ENCODE results near the gene TFAP2E. TPM values are rescaled to one million over a fixed set of nuclear protein-coding genes. Genes with fewer than 3 reads are reported as not detected.

TFAP2E gene
- under 1 TPM; 0.65 to 0.85 TPM for total RNA-seq

DNA sequence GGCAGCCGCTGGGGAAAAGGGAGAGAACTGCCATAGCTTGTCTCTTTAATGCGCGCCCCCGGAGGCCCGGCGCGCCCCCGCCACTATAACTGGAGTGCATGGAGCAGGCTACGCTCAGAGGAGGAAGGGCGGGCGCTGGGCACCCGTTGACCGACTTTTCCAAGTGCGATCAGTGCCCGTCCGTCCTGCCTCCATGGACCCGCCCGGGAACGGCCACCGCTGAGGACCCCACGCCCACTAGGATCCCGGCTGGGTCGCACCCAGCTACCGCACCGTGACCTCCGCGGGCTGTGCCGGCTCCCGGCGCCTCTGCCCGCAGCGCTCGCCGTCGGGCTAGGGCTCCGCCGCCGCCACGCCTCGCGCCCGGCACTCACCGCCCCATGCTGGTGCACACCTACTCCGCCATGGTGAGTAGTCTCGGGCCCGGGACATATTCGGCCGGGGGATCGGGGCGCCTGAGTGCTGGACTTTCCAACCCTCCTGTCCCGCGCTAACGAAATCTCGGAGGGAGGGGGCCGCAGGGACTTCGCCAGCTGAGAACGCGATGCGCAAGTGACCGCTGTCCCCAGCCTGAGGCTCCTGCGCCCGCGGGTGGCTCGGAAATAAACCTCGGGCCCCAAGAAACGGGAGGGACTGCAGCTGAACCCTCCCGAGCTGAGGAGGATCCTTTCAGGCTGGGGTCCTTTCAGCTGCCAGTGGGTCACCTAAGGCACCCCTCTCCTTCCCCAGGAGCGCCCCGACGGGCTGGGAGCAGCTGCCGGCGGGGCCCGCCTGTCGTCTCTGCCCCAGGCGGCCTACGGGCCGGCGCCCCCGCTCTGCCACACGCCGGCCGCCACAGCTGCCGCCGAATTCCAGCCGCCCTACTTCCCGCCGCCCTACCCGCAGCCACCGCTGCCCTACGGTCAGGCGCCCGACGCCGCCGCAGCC is at the start of gene TFAP2E:
TSS of gene TFAP2E (plus strand) at position 117 of the 927 bp plus-strand sequence. CDS start at position 381, 264 bp downstream.
- H3K27me3 Mint-ChIP-seq: peaks cover 36% of the 10 kb centered on the region
- peaks cover 6% of the 10 kb centered on the region for H3K36me3 Mint-ChIP-seq (ENCODE audit: low read depth)
- H3K4me3 Mint-ChIP-seq: no peak within 1 kb of the TSS
- no peaks in the 10 kb centered on the region for H3K9me3 Mint-ChIP-seq
- peaks cover 34% of the 10 kb centered on the region for H3K4me1 Mint-ChIP-seq
- ChIA-PET POLR2A (interaction anchor here (0.9 to 1.8 kb wide), 7 partner anchors 9 to 381 kb away, joined by 3 to 5 read pairs (median 3); partner anchors contain the start of genes NCDN and SFPQ), CTCF (interaction anchor here (1.0 to 5.2 kb wide), 5 partner anchors 9 to 143 kb away, joined by 3 to 34 read pairs (median 3); partner anchors contain the start of genes KIAA0319L and NCDN)
- no peak for DNase-seq
- H3K27ac Mint-ChIP-seq: no peak within 1 kb of the TSS

DNA sequence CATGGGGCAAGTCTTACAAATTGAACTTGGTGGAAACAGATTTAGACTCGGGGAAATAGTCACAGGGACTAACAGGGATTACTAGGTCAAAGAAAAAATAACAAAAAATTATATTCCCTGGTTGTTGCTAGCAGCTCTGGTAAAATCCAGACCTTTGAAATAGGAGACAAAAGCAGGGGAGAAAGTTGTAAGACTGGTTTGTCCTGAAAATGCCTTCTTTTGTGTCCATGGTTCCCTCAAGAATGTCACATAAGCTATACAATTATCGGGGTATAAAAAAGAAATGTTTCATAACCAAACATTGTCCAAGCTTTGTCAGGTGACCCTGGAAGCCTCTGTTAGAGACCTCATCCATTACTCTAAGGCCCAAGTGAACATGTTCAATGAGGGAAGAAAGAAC is 49.0 kb upstream of the TFAP2E start:
- H3K27me3 Mint-ChIP-seq: no peaks in the 10 kb centered on the region
- DNase-seq: no peak
- POLR2A ChIA-PET: no interaction called here
- peaks cover 38% of the 10 kb centered on the region for H3K9me3 Mint-ChIP-seq
- H3K4me3 Mint-ChIP-seq: no peak overlapping the region
- peaks cover 41% of the 10 kb centered on the region for H3K36me3 Mint-ChIP-seq (ENCODE audit: low read depth)
- CTCF ChIA-PET: interaction anchor here (1.2 kb wide), 1 partner anchor 41 kb away, joined by 4 read pairs; no protein-coding TSS in a partner anchor
- H3K27ac Mint-ChIP-seq: no peak overlapping the region
- H3K4me1 Mint-ChIP-seq: no peaks in the 10 kb centered on the region

DNA sequence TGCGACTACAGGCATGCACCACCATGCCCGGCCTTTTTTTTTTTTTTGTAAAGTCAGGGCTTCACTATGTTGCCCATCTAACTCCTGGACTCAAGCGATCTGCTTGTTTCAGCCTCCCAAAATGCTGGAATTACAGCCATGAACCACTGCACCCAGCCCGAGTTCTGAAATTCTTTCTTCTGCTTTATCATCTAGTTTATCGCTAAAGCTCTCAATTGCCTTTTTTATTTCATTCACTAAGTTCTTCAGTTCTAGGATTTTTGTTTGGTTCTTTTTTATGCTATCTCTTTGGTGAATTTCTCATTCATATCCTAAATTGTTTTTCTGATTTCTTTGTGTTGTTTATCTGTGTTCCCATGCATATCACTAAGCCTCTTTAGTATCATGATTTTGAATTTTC is 42.9 kb upstream of the TFAP2E start:
- peaks cover 70% of the 10 kb centered on the region for H3K36me3 Mint-ChIP-seq (ENCODE audit: low read depth)

DNA sequence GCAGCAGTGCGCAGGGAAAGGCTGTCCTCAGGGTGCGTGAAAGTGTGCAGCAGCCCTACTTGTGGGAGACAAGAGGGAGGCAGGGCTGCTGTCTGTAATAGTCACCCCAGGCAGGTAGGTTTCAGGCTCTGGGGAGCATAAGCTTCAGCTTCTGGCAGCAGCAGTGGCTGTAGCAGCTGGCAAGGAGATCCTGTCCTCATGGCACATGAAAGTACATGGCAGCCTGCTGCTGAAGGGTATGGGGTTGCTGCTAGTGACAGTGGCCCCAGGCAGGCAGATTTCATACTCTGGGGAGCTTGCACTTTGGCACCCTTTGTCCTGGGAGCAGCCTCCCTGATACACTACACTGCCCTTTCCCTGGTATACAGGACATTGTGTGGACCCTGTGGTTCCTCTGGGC is 42.2 kb upstream of the TFAP2E start:
- CTCF ChIA-PET: interaction anchor here (0.5 kb wide), 1 partner anchor 289 kb away, joined by 6 read pairs; no protein-coding TSS in a partner anchor
- no peak for DNase-seq
- H3K27ac Mint-ChIP-seq: no peak overlapping the region
- peaks cover 31% of the 10 kb centered on the region for H3K9me3 Mint-ChIP-seq
- H3K4me3 Mint-ChIP-seq: no peak overlapping the region
- peaks cover 72% of the 10 kb centered on the region for H3K36me3 Mint-ChIP-seq (ENCODE audit: low read depth)
- POLR2A ChIA-PET: no interaction called here
- H3K4me1 Mint-ChIP-seq: peaks cover 3% of the 10 kb centered on the region
- H3K27me3 Mint-ChIP-seq: no peaks in the 10 kb centered on the region

More for the DNA sequence above, 42.9 kb upstream of the TFAP2E start:
- DNase-seq: no peak
- H3K27me3 Mint-ChIP-seq: no peaks in the 10 kb centered on the region
- ChIA-PET POLR2A (no interaction called here), CTCF (interaction anchor here (0.6 kb wide), 1 partner anchor 157 kb away, joined by 5 read pairs; no protein-coding TSS in a partner anchor)
- H3K4me1 Mint-ChIP-seq: peaks cover 2% of the 10 kb centered on the region
- H3K9me3 Mint-ChIP-seq: peaks cover 39% of the 10 kb centered on the region
- no peak overlapping the region for H3K4me3 Mint-ChIP-seq
- no peak overlapping the region for H3K27ac Mint-ChIP-seq

DNA sequence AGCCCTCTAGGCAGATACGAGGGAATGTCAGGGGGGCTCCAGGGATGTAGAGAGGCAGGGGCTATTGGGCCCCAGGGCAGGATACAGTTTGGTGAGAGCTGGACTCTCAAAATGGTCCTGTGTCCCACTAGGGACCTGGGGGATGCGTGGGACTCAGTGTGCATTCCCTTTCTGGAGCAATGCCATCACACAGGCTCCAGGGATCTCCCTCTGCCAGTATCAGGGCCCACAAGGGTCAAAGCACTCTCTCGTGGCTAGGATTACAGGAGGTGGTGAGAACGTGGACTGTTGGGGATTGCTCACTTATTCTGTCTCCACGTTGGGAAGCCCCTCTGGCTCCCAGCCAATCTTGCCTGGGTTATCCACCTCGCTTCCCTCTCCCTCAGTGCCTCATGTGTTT is 41.7 kb upstream of the TFAP2E start:
- H3K4me1 Mint-ChIP-seq: peaks cover 4% of the 10 kb centered on the region
- CTCF ChIA-PET: interaction anchor here (1.3 kb wide), 1 partner anchor 81 kb away, joined by 3 read pairs; no protein-coding TSS in a partner anchor
- peaks cover 30% of the 10 kb centered on the region for H3K9me3 Mint-ChIP-seq
- no peak overlapping the region for H3K27ac Mint-ChIP-seq
- peaks cover 76% of the 10 kb centered on the region for H3K36me3 Mint-ChIP-seq (ENCODE audit: low read depth)
- no peaks in the 10 kb centered on the region for H3K27me3 Mint-ChIP-seq
- no peak overlapping the region for H3K4me3 Mint-ChIP-seq
- POLR2A ChIA-PET: no interaction called here
- DNase-seq: no peak

DNA sequence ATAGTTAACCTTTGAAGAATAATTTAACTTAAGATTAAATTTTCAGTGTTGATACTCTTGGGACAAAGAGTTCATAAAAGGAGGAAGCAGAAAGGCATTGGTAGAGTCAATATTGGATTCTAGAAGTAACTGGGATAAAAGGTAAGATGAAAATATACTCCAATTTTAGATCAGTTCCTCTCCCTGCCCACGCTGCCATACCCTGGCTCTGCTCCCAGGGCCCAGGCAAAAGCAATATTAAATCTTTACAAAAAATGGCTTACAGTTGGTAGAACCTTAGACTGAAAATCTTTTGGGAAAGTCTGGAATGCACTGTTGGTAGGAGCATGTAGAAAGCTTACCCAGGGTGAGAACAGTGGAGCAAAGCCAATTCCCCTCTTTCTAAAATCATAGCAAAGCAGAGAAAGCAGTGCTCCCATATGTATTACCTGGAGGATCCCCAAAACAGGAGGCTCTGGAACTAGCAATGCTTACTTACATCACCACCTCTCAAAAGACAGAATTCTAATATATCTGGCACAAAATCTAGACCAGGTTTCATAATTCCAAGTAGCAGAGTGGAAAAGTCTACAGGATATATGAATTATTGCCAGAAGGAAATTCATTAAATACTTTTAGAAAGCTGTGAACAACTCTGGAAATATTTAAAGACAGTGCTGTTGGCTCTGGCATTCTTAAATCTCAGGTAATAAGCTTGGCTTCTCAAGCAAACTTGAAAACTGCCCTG is 40.5 kb upstream of the TFAP2E start:
- no peaks in the 10 kb centered on the region for H3K27me3 Mint-ChIP-seq
- H3K9me3 Mint-ChIP-seq: peaks cover 27% of the 10 kb centered on the region
- peaks cover 81% of the 10 kb centered on the region for H3K36me3 Mint-ChIP-seq (ENCODE audit: low read depth)
- no peak overlapping the region for H3K27ac Mint-ChIP-seq
- ChIA-PET POLR2A (interaction anchor here (1.1 to 1.3 kb wide), 2 partner anchors 17 to 27 kb away, joined by 3 to 6 read pairs; no protein-coding TSS in a partner anchor), CTCF (interaction anchor here (1.3 to 2.2 kb wide), 2 partner anchors 82 kb away, joined by 3 to 8 read pairs; no protein-coding TSS in a partner anchor)
- no peak overlapping the region for H3K4me3 Mint-ChIP-seq
- peaks cover 15% of the 10 kb centered on the region for H3K4me1 Mint-ChIP-seq
- DNase-seq: no peak

DNA sequence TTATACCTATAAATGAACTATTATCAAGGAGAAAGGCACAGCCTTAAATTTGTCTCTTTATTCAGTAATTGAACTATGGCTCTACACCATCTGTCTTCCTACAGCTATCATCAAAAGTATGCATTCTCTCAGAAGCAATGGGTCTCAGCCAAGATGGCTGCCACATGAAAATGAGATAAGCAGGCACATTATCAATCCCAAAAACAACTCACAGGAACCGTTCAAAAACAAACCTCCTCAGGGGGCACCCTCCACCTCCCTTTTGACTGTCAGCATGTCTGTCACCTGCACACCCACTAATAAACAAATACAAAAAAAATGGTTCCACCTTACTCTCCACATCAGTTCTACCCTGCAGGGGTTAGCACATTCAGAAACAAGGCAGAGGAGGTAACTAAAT is 39.5 kb upstream of the TFAP2E start:
- Mint-ChIP-seq H3K27ac (no peak overlapping the region), H3K36me3 (ENCODE audit: low read depth) (peaks cover 77% of the 10 kb centered on the region), H3K9me3 (peaks cover 23% of the 10 kb centered on the region), H3K27me3 (no peaks in the 10 kb centered on the region), H3K4me3 (no peak overlapping the region), H3K4me1 (peaks cover 19% of the 10 kb centered on the region)
- no peak for DNase-seq
- CTCF ChIA-PET: interaction anchor here (2.2 kb wide), 1 partner anchor 83 kb away, joined by 8 read pairs; no protein-coding TSS in a partner anchor
- POLR2A ChIA-PET: interaction anchor here (1.1 to 1.3 kb wide), 2 partner anchors 16 to 28 kb away, joined by 3 to 6 read pairs; no protein-coding TSS in a partner anchor

DNA sequence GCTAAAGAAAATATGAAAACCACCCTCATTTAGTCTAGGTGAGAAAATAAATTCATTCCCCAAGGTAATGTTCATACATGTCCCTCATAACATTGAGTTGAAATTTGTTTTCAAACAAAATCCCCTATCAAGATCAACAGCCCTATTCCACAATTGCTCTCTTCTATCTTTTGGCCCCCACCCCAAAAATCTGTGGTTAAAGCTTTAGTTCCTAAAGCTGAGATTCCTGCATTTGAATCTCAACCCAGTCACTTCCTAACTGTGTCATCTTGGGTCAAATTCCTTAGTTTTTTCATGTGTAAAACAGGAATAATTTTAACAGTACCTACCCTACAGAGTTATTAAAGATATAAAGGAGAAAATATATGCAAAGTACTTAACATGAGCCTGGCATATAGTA is 37.9 kb upstream of the TFAP2E start:
- ChIA-PET POLR2A (interaction anchor here (1.1 to 1.4 kb wide), 2 partner anchors 21 to 29 kb away, joined by 3 to 4 read pairs; partner anchors contain the start of gene KIAA0319L), CTCF (interaction anchor here (1.3 to 5.3 kb wide), 4 partner anchors 27 to 192 kb away, joined by 3 to 55 read pairs (median 4); no protein-coding TSS in a partner anchor)
- Mint-ChIP-seq H3K27ac (no peak overlapping the region), H3K27me3 (no peaks in the 10 kb centered on the region), H3K9me3 (peaks cover 10% of the 10 kb centered on the region), H3K36me3 (ENCODE audit: low read depth) (peaks cover 69% of the 10 kb centered on the region), H3K4me1 (peaks cover 36% of the 10 kb centered on the region), H3K4me3 (no peak overlapping the region)
- no peak for DNase-seq

DNA sequence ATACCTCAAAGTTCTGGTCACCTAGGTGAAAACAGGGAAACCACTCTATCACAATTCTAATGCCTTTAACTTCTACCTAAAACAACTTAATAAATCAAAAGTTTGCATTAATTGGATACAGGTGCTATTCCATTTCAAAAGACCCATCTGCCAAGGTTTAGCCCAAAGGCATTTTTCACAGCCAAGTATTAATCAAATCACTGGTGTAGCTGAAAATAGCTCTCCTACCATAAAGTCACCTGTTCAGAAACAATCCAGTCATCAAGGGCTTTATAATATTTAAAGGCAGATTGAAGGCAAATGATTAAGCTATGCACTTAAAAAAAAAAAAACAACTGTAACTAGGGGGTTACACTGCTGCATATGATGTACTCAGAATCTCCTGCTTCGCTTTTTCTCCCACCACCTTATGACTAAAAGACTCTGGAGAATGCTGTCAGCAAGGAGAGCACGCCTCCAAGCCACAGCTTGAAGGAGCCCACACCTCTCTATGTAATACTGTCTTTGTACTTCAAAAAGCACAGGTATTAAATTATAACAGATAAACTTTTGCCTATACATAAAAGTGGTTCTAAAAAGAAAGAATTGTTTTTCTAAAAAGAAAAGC is 36.5 kb upstream of the TFAP2E start:
- ChIA-PET CTCF (interaction anchor here (1.3 to 5.3 kb wide), 3 partner anchors 28 to 191 kb away, joined by 5 to 55 read pairs (median 5); no protein-coding TSS in a partner anchor), POLR2A (interaction anchor here (1.1 to 6.7 kb wide), 4 partner anchors 21 to 458 kb away, joined by 3 to 61 read pairs (median 23); partner anchors contain the start of genes KIAA0319L, NCDN and ZMYM1)
- H3K36me3 Mint-ChIP-seq (ENCODE audit: low read depth): peaks cover 69% of the 10 kb centered on the region
- H3K27ac Mint-ChIP-seq: no peak overlapping the region
- H3K27me3 Mint-ChIP-seq: no peaks in the 10 kb centered on the region
- peaks cover under 1% of the 10 kb centered on the region for H3K9me3 Mint-ChIP-seq
- H3K4me1 Mint-ChIP-seq: peaks cover 41% of the 10 kb centered on the region
- DNase-seq: no peak
- no peak overlapping the region for H3K4me3 Mint-ChIP-seq

DNA sequence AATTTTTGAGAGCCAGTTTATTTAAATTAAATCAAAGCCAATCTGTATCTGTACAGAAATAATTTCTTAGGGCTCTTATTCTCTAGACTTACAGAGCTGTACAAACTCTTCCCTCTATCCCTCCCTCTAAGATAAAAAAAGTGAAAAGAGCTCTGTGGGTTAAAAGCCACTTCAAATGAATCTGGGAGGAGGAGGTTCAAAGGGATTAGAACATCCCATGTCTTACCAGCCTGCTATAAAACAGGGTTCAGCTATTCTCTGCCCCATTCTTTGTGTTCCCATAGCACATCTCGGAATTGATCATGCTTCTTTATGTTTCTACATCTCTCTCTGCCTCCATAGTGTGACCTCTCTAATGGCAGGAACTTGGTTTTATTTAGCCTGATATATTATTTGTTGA is 35.3 kb upstream of the TFAP2E start:
- no peak for DNase-seq
- peaks cover 63% of the 10 kb centered on the region for H3K36me3 Mint-ChIP-seq (ENCODE audit: low read depth)
- ChIA-PET CTCF (interaction anchor here (0.6 to 5.3 kb wide), 5 partner anchors 27 to 91 kb away, joined by 3 to 55 read pairs (median 4); no protein-coding TSS in a partner anchor), POLR2A (interaction anchor here (0.5 to 6.7 kb wide), 6 partner anchors 8 to 86 kb away, joined by 3 to 61 read pairs (median 4); partner anchors contain the start of genes KIAA0319L and NCDN)
- H3K27me3 Mint-ChIP-seq: no peaks in the 10 kb centered on the region
- H3K4me3 Mint-ChIP-seq: peak overlapping the region; percentile 6
- H3K9me3 Mint-ChIP-seq: no peaks in the 10 kb centered on the region
- H3K4me1 Mint-ChIP-seq: peaks cover 46% of the 10 kb centered on the region
- H3K27ac Mint-ChIP-seq: peak overlapping the region; percentile 36

DNA sequence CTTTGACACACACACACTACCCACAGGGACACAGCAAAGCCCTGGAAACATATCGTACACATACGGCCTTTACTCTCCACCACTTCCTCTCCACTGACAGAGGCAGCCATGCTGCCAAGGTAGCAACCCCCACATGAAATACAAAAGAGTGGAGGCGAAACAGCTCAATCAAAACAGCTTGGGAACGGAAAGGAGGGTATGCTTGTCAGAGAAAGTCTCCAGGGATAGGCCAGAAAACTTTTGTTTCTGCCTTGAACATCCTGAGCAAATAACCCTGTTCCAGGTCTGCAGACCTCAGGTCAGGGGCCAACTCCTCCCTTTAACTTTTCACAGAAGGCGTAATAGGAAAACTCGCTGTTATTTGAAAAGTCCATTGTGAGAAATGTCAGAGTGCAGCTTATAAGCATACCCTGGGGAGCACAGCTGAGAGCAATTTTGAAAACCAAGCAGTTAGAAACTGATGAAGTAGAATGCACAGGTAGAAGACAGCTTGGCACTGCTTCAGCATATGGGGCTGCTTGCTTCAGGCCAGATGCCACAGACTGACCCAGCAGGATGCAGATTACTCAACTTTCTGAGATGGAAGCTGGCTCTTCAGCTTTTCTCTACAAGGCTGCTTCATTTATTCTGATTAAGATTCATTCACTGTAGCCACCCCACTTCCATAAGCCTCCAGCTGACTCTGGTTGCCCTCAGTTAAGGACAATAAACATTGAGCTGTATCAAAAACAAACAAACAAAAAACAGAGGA is 33.9 kb upstream of the TFAP2E start:
- ChIA-PET CTCF (interaction anchor here (0.6 to 5.3 kb wide), 6 partner anchors 25 to 88 kb away, joined by 3 to 55 read pairs (median 4); no protein-coding TSS in a partner anchor), POLR2A (interaction anchor here (0.7 to 6.7 kb wide), 9 partner anchors 10 to 346 kb away, joined by 3 to 61 read pairs (median 3); partner anchors contain the start of genes KIAA0319L, NCDN and SFPQ)
- peaks cover 45% of the 10 kb centered on the region for H3K4me1 Mint-ChIP-seq
- peak; percentile 58 for DNase-seq
- H3K36me3 Mint-ChIP-seq (ENCODE audit: low read depth): peaks cover 59% of the 10 kb centered on the region
- no peaks in the 10 kb centered on the region for H3K9me3 Mint-ChIP-seq
- no peaks in the 10 kb centered on the region for H3K27me3 Mint-ChIP-seq
- H3K4me3 Mint-ChIP-seq: peak overlapping the region; percentile 58
- H3K27ac Mint-ChIP-seq: peak overlapping the region; percentile 92

Data from activated CD4-positive, alpha-beta memory T cell treated with anti-CD3 and anti-CD28 coated beads, Interleukin-2, amount 10 ng/mL, durations not matched to agents 7 days and 5 days (primary cell).